HG02623 (cell line): Measurements from ENCODE around the gene VIPR2.
"Not testable (repeated sequence)": the region's sequence is repeated elsewhere in the genome, so short reads cannot be mapped to it uniquely, and the experiment has no call there.

ENCODE experiments used
- ATAC-seq: cut with Tn5 transposase; IDR thresholded peaks from one replicate; pipeline ENCODE4 v1.9.1; 2021; ENCODE audit warnings: moderate library complexity; ENCODE audit not compliant: unreplicated experiment

The VIPR2 gene

DNA sequence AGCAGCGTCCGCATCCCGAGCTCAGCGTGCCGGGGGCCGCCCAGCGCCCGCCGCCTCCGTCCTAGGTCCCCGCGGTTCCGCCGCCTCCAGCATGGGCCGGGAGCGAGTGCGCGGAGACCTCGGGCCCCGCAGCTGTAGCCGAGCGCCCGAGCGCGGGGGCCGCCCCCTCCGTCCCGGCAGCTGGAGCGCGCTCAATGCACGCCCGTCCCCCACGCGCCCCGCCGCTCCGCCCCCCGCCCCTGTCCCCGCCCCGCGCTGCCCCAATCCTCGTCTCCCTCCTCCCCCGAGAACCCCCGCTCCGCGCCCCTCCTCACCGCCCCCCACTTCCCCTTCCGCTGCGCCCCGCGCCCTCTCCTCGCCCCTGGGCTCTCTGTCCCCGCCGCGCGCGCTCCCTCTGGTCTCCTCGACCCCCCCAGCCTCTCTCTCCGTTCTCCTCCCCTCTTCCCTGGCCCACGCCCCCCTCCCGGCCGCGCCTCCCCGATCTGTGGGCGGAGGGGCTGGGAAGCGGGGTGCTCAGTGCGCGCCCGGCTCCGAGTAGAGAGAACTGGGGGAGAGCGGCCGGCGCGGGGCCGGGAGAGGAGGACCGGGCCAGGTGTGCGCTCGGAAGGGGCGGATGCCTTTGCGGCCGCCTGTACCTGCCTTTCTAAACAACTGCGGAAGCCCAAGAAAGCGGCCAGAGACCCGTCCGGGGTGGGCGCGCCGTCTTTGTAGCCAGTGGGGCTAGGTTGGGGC is at the start of gene VIPR2:
VIPR2 (minus strand) TSS at position 110 of the 732 bp plus-strand sequence; CDS start at position 14, 96 bp downstream.
- ATAC-seq, result no peak

DNA sequence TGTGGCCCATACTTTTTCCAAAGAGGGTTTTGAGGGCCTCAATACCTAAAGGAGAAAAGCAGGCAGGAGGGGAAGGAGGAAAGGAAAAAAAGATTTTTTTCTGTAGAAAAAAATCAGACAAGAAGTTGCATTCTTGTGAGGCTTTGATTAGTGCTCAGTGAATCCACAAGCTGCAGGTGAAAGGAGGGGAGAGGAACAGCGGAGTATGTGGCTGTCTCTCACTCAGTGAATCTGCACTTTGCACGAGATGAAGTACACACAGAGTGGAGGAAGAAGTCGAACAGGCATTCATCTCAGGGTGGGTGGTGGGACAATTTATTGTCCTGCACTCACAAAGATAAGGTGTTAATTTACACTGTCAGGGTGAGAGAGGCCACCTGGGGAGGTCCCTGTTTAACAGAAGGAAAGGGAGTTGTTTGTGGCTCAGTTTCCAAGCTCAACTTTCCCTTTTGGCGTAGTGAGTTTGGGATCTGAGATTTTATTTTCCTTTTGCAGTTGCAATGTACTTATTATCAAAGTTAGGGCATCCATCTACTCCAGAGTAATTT is 49.0 kb upstream of the VIPR2 start:
- ATAC-seq, result no peak

GRCh38 chr7:159192725-159193453 is 48.2 kb upstream of the VIPR2 start:
- ATAC-seq, result no peak

GRCh38 chr7:159192013-159192412 is 47.3 kb upstream of the VIPR2 start:
- ATAC-seq, result no peak

- ATAC-seq, result no peak
These were observed 46.6 kb upstream of the VIPR2 start for GRCh38 chr7:159191236-159191635.

DNA sequence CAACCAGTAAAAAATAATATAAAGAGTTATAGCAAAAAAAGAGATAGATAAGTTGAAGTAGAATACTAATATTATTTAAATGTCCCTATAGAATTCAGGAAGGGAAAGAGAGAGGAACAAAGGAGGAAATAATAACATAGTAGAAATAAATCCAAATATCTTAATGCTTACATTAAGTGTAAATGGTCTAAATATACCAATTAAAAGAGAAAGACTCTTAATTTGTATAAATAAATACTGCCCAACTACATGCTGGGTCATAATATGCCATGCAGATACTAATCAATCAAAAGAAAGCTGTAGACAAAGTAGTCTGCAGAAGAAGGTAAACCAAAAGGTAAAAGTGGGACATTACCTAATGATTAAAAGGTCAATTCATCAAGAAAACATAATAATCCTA is 43.3 kb upstream of the VIPR2 start:
- no peak for ATAC-seq

DNA sequence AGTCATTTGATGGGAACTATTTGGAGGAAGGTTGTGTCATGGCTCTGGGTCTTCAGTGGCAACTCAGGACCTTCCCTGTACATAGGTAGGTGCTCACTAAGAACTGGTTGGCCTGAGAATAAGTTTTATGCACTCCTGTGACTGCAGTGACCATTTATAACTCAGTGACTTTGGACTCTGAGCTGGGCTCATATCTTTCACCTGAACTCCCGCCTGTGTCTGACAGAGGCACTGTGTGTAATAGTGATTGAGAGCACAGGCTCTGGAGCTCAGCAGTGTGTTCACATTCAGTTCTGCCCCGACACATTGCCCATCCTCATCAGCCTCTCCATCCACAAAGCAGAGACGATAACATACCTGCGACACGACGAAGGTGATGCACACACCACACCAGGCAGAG is 34.6 kb upstream of the VIPR2 start:
- no peak for ATAC-seq

DNA sequence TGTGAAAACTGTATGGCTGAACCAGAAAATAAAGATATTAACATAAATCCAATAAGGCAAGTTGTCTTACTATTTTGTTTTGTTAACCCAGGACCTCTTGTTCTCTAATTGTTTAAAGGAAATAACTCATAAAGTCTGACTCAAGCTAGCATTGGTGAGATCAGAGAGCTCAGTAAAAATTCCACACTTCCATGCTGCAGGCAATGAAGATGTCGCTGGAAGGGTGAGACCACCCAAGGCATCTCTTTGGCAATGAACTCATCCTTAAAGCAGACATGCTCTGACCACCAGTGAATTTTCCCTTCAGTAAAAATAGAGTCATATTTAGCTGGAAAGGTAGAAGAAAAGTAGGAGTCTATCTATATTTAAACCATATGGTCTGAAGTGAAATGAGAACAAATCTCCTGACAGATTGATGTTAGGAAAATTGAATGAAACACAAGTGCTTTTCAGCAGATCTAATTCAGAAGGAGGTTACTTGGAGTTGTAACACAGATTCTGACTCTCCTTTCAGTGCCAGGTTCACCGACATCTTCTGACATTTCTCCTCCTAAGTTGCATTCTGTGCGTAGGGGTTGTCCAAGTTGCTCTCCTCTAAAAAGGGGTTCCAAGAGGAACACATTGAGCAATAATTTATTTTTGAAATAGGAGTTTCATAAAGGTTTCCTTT is 32.8 kb upstream of the VIPR2 start:
- ATAC-seq, result no peak

DNA sequence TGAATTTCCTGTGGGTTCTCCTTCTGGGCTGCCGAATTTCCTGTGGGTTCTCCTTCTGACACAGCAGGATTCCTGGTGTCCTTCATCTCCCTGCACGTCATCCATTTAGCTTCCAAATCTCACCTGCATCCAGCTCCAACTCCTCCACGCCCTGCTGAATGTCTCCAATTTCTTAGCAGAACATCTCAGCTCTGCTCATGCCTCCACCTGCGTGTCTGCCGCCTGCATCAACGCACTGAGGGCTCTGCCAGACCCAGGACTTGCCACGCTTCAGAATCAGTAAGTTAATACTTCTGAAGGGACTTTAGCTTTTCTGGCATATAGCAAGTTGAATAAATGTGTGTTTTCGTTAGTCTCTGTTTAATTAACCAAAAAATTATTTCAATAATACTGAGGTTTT is 31.1 kb upstream of the VIPR2 start:
- no peak for ATAC-seq

- not testable (repeated sequence) for ATAC-seq
These were observed 30.4 kb upstream of the VIPR2 start for GRCh38 chr7:159175100-159175499.

DNA sequence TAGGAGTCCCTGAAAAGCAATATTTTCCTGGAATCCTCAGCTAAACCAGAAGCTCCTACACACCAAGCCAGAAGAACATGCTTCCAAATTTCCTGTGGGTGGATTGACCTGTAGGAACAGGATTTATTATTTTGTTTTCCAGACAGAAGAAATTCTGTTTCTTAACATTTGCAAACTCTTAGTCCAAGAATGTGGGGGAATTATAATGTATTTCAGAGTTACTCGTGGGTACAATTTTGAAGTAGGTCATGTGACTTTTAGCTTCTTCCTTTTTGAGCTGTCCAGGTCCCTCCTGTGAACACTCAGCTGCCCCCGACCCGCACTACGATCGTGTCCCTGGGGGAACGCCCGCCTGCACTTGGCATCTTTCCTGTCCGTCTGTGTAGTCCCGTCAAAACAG is 27.7 kb upstream of the VIPR2 start:
- no peak for ATAC-seq

DNA sequence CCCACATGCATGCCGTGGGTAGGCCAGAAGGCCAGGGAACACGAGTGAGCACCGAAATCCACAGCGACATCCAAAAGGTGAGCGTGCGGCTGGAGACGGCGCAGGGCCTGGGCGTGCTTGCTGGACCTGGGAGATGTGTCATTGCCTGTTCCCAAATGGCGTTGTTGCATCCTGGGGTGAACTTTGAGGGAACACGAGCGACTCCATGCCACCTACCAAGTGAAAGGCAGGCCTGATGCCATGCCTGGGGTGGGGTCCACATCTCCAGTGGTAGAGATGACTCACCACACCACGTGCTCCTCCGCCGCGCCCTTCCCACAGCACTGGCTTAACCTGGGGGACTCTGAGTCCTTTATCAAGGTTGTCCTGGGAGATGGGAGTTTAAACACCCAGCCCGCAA is 24.7 kb upstream of the VIPR2 start:
- no peak for ATAC-seq

DNA sequence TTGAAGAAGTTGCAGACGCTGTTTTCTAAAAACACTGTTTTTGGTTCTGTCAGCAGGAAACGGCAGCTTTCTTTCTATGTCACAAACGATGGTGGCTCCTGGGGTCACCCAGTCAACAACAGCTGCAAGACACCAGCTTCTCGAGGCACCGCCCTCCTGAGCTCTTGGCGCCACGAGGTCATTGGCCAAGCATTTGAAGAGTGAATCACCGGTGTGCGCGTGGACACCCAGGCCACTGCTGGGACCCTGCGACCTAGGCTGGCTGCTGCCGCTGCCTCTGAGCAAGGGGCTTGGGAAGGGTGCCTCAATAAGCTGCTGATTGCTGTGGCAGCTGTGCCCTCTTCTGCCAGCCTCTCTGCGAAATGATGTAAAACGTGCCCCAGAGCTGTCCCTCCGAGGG is 22.5 kb upstream of the VIPR2 start:
- no peak for ATAC-seq

GRCh38 chr7:159166530-159166929 is 21.9 kb upstream of the VIPR2 start:
- ATAC-seq, result no peak

DNA sequence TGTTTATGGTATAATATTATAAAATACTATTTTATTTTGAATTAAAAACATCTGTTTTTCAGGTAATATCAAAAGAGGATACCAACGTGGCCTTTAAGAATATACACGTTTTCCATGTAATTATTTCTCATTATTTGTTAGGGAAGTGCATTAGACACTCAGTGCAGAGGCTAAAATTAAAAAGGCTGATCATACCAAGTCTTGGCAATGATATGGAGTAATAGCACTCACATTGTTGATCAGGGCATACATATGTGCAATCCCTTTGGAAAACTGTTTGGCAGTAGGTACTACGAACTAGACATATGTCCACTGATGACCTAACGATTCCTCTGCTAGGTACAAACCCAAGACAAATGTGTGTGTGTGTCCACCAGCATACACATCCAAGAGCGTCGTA is 20.7 kb upstream of the VIPR2 start:
- ATAC-seq, result no peak

DNA sequence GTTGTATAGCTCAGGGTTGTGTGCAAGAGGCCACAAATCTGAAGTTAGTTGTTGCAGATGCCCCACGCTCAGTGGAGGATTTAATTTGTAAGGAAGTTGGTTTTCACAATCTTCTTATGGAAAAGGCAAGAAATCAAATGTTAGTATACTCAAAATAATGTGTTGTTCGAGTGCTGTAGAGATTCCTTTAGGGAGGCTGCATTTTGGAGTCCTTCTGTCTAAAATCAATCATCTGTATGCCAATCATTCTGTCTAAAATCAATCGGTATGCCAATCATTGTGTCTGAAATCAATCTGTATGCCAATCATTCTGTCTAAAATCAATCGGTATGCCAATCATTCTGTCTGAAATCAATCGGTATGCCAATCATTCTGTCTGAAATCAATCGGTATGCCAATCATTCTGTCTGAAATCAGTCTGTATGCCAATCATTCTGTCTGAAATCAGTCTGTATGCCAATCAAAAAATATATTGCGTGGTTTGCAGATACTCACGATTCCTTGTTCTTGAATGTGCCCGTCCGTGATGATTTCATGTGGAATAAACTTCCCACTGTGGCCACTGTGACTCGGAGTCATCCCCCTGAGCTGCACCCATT is 19.1 kb upstream of the VIPR2 start:
- ATAC-seq, result not testable (repeated sequence)

DNA sequence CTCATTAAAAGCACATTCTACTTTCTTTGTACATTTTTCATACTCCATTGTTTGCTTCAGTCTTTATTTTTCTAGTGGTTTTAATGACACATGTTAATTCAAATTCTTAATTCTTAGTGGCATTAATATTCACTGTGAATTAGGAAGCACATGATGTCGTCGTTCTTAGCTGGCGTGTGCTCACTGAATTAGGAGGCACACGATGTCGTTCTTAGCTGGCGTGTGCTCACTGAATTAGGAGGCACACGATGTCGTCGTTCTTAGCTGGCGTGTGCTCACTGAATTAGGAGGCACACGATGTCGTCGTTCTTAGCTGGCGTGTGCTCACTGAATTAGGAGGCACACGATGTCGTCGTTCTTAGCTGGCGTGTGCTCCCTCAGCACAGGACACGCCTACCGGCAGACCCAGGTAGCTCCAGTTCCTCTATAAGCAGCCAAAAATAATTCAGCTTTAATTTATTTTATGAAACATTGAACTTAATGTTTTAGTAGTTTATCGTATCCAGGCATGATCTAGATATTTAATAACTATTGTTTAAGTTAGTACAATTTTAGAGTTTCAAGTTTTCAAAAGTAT is 17.5 kb upstream of the VIPR2 start:
- not testable (repeated sequence) for ATAC-seq

- ATAC-seq, result no peak
These were observed 15.8 kb upstream of the VIPR2 start for GRCh38 chr7:159160450-159160849.

DNA sequence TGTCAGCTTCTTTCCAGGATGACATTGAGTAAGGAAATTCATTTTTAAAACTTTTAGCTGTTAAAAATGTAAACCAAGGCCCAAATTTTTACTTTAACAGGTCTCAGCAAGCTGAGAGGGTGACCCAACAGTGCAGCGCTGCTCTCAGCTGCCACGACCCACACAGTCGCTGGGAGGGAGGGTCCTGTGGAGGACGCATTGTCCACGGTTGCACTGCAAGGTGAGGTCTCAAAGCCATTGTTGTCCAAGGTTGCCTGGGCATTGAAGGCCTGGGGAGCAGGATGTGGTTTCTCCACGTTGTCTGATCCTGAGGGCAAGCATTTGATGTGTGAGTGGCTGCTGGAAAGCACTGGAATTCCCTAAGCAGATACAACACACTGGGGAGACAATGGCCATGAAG is 15.1 kb upstream of the VIPR2 start:
- no peak for ATAC-seq

DNA sequence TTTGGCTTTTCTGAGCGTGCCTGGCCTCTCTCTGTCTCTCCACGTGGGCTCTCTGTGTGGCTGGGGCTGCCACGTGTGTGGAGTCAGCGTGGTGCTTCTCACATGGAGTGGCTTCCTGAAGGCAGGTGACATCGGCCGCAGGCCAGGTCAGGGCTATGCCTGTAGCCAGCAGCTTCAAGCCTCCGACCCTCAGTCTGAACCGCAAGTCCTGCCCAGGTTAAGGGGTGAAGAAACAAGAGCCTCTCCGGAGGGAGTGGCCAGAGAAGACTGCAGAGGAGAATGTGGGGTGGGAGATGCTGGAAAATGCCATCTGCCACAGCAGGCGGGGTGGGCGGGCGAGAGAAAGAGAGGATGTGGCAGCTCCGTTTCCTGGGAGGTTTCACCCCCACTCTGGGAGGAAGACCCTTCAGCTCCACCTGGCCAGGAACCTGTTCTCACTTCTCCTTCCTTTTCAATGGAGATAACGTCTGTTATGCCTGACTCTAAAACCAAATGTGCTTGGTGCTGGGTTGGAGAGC is 14.3 kb upstream of the VIPR2 start:
- no peak for ATAC-seq
